BLaER1 (cell line): ENCODE results near the gene PRCP.
"Not testable (repeated sequence)": the region's sequence is repeated elsewhere in the genome, so short reads cannot be mapped to it uniquely, and the experiment has no call there.

Source experiments
- H3K27ac ChIP-seq: shearing (Covaris generic); formaldehyde crosslinking; 2 replicates; pipeline ENCODE4 v1.8.1; 2022
- H3K27me3 ChIP-seq: shearing (Covaris generic); formaldehyde crosslinking; 2 replicates; pipeline ENCODE4 v1.8.1; 2022
- H3K36me3 ChIP-seq: shearing (Covaris generic); formaldehyde crosslinking; 2 replicates; pipeline ENCODE4 v1.8.1; 2022
- H3K4me1 ChIP-seq: shearing (Covaris generic); formaldehyde crosslinking; 2 replicates; pipeline ENCODE4 v1.8.1; 2022
- H3K4me2 ChIP-seq: shearing (Covaris generic); formaldehyde crosslinking; 2 replicates; pipeline ENCODE4 v1.8.1; 2022
- H3K4me3 ChIP-seq: shearing (Covaris generic); formaldehyde crosslinking; 2 replicates; pipeline ENCODE4 v1.8.1; 2022
- H3K9ac ChIP-seq: shearing (Covaris generic); formaldehyde crosslinking; 2 replicates; pipeline ENCODE4 v1.8.1; 2022
- H3K9me3 ChIP-seq: shearing (Covaris generic); formaldehyde crosslinking; 2 replicates; pipeline ENCODE4 v1.8.1; 2022
- H4K20me1 ChIP-seq: shearing (Covaris generic); formaldehyde crosslinking; 2 replicates; pipeline ENCODE4 v1.8.1; 2022
- Cebpa-rat ChIP-seq: shearing (Covaris generic); IDR thresholded peaks from 2 replicates; pipeline ENCODE4 v1.8.1; 2022

PRCP gene

DNA sequence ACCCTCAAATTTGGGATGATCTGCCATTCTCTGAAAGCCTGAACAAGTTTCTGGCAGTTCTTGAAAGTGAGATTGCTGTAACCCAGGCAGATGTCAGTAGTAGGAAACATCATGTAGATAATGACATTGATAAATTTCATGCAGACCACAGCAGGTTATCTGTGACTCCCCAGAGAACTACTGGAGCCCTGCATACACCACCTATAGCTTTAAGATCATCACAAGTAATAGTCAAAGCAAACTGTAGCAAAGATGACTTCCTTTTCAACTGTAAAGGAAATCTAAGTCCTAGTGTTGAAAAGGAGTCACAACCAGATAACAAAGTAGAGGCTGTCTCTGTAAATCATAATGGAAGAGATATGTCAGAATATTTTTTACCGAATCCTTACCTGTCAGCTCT lies 32.3 kb upstream of the PRCP start:
- no peak overlapping the region for H3K9ac ChIP-seq
- no peak overlapping the region for H3K4me3 ChIP-seq
- no peaks in the 10 kb centered on the region for H3K9me3 ChIP-seq
- TF ChIP-seq Cebpa-rat: no peak
- H3K4me1 ChIP-seq: no peaks in the 10 kb centered on the region
- peaks cover 51% of the 10 kb centered on the region for H3K36me3 ChIP-seq
- no peak overlapping the region for H3K4me2 ChIP-seq
- H4K20me1 ChIP-seq: no peaks in the 10 kb centered on the region
- no peak overlapping the region for H3K27ac ChIP-seq
- no peaks in the 10 kb centered on the region for H3K27me3 ChIP-seq

DNA sequence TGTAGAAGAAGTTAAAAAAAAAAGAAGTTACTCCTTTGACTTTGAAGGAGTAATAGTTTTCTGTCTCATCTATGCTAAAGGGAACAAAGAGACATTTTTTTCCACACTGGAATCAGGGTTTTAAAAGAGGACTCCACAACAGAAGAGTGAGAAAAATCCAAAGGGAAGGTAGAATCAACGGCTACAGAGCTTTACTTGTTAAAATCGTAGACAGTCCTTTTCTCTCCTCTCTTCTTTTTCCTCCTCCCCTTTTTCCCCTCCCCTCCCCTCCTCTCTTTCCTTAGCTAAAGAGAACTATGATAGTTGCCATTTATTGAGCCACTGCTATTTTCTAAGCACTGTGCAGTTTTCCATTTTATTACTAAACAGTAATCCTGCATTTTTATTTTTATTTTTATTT lies 30.5 kb upstream of the PRCP start:
- no peak for TF ChIP-seq Cebpa-rat
- no peaks in the 10 kb centered on the region for H3K9me3 ChIP-seq
- H4K20me1 ChIP-seq: no peaks in the 10 kb centered on the region
- no peak overlapping the region for H3K9ac ChIP-seq
- no peak overlapping the region for H3K4me2 ChIP-seq
- H3K36me3 ChIP-seq: peaks cover 52% of the 10 kb centered on the region
- H3K4me3 ChIP-seq: no peak overlapping the region
- no peak overlapping the region for H3K27ac ChIP-seq
- H3K27me3 ChIP-seq: no peaks in the 10 kb centered on the region
- no peaks in the 10 kb centered on the region for H3K4me1 ChIP-seq

- Histone ChIP-seq H4K20me1 (no peaks in the 10 kb centered on the region), H3K4me3 (no peak overlapping the region), H3K4me2 (no peak overlapping the region), H3K9me3 (no peaks in the 10 kb centered on the region), H3K27me3 (no peaks in the 10 kb centered on the region), H3K27ac (no peak overlapping the region), H3K9ac (no peak overlapping the region), H3K36me3 (peaks cover 52% of the 10 kb centered on the region), H3K4me1 (no peaks in the 10 kb centered on the region)
- no peak for TF ChIP-seq Cebpa-rat
Measured at GRCh38 chr11:82930229-82930628, 30.0 kb upstream of the PRCP start.

- H4K20me1 ChIP-seq: no peaks in the 10 kb centered on the region
- TF ChIP-seq Cebpa-rat: no peak
- H3K36me3 ChIP-seq: peaks cover 50% of the 10 kb centered on the region
- H3K4me2 ChIP-seq: no peak overlapping the region
- H3K27ac ChIP-seq: no peak overlapping the region
- no peak overlapping the region for H3K9ac ChIP-seq
- H3K27me3 ChIP-seq: no peaks in the 10 kb centered on the region
- H3K9me3 ChIP-seq: no peaks in the 10 kb centered on the region
- H3K4me1 ChIP-seq: no peaks in the 10 kb centered on the region
- H3K4me3 ChIP-seq: no peak overlapping the region
Measured at GRCh38 chr11:82929121-82929520, 28.9 kb upstream of the PRCP start.

DNA sequence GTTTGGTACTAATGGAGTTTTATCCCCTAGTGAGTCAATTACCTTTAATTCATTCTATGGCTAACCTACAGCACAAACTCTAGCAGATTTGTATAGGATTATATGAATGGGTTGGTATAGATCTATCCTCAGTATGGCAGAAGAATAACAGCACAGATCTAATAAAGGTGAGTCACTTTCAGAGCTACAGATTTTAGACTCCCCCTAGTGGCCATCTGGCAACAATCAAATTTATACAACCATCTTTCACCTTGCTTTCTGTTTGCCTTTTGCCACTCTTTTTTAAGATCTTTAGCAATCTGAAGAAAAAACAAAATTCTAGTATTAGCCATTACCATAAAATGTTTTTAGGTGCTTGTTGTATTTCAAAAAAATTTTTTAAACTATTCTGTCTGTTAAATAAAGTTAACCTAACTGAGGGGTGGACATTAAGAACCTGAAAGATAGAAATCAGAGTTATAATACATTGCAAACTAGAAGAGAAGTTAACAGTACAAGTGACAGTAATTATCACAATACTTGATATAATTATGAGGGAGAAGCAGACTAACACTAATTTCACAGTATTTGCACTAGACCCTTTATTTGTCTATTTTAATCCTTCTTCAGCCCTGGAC lies 27.1 kb upstream of the PRCP start:
- no peak overlapping the region for H3K4me3 ChIP-seq
- H3K4me2 ChIP-seq: no peak overlapping the region
- no peak overlapping the region for H3K9ac ChIP-seq
- no peaks in the 10 kb centered on the region for H3K27me3 ChIP-seq
- H3K27ac ChIP-seq: no peak overlapping the region
- peaks cover 47% of the 10 kb centered on the region for H3K36me3 ChIP-seq
- no peaks in the 10 kb centered on the region for H4K20me1 ChIP-seq
- TF ChIP-seq Cebpa-rat: no peak
- no peaks in the 10 kb centered on the region for H3K9me3 ChIP-seq
- no peaks in the 10 kb centered on the region for H3K4me1 ChIP-seq

DNA sequence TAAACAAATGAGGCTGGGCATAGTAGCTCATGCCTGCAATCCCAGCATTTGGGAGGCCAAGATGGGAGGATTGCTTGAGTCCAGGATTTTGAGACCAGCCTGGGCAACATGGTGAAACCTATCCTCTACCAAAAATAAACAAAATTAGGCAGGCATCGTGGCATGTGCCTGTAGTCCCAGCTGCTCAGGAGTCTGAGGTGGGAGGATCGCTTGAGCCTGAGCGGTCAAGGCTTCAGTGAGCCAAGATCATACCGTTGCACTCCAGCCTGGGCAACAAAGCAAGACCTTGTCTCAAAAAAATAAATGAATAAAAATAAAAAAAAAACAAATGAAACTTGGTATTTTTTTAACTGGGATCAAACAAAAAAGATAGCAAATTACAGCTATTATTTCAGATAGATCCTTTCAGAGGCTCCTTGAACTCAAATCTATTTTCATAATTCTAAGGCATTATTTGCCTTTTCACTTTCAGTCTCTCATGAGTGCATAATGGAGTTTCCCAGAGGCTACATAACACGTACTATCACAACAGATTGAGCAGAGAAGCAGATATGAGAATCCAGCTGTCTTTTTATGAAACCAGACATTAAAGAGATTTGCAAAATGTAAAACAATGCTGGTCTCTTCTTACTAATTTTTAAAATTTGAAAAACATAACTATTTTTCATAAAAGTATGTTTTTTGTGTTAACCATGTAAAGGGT lies 24.4 kb upstream of the PRCP start:
- peaks cover 40% of the 10 kb centered on the region; the same call in 1 of the 2 replicates for H3K36me3 ChIP-seq
- H3K9ac ChIP-seq: no peak overlapping the region
- no peak overlapping the region for H3K4me3 ChIP-seq
- no peak for TF ChIP-seq Cebpa-rat
- H3K27ac ChIP-seq: no peak overlapping the region
- peaks cover 12% of the 10 kb centered on the region for H3K4me1 ChIP-seq
- H4K20me1 ChIP-seq: no peaks in the 10 kb centered on the region
- no peak overlapping the region for H3K4me2 ChIP-seq
- H3K27me3 ChIP-seq: no peaks in the 10 kb centered on the region
- peaks cover 2% of the 10 kb centered on the region; the same call in 1 of the 2 replicates for H3K9me3 ChIP-seq

GRCh38 chr11:82922396-82923173 lies 22.4 kb upstream of the PRCP start:
- not testable (repeated sequence) for H3K27ac ChIP-seq, H4K20me1 ChIP-seq, H3K4me3 ChIP-seq, H3K27me3 ChIP-seq, H3K4me2 ChIP-seq, H3K9ac ChIP-seq
- Histone ChIP-seq H3K4me1 (peaks cover 12% of the 10 kb centered on the region), H3K9me3 (peaks cover 15% of the 10 kb centered on the region), H3K36me3 (peaks cover 53% of the 10 kb centered on the region; the same call in 1 of the 2 replicates)

DNA sequence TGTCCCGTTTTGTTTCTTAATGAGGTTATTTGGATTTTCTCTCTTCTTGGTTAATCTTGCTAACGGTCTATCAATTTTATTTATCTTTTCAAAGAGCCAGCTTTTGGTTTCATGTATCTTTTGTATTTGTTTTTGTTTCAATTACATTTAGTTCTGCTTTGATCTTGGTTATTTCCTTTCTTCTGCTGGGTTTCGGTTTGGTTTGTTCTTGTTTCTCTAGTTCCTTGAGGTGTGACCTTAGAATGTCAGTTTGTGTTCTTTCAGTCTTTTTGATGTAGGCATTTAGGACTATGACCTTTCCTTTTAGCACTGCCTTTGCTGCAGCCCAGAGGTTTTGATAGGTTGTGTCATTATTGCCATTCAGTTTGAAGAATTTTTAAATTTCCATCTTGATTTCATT lies 20.0 kb upstream of the PRCP start:
- Histone ChIP-seq H3K36me3 (peaks cover 68% of the 10 kb centered on the region), H3K4me2 (peak overlapping the region; percentile 53), H3K4me1 (peaks cover 12% of the 10 kb centered on the region), H3K9me3 (peaks cover 15% of the 10 kb centered on the region)
- H3K9ac ChIP-seq, H3K27ac ChIP-seq, H3K27me3 ChIP-seq, H3K4me3 ChIP-seq, H4K20me1 ChIP-seq: not testable (repeated sequence)

DNA sequence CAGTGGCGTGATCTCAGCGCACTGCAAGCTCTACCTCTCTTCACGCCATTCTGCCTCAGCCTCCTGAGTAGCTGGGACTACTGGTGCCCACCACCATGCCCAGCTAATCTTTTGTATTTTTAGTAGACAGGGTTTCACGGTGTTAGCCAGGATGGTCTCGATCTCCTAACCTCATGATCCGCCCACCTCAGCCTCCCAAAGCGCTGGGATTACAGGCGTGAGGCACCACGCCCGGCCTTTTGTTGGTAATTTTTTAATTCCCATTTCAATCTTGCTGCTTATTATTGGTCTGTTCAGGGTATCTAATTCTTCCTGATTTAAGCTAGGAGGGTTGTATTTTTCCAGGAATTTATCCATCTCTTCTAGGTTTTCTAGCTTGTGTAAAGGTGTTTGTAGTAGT lies 19.6 kb upstream of the PRCP start:
- not testable (repeated sequence) for H3K27me3 ChIP-seq, H3K9ac ChIP-seq, H4K20me1 ChIP-seq, H3K4me3 ChIP-seq, H3K27ac ChIP-seq
- H3K9me3 ChIP-seq: peaks cover 15% of the 10 kb centered on the region
- peaks cover 71% of the 10 kb centered on the region for H3K36me3 ChIP-seq
- H3K4me1 ChIP-seq: peaks cover 12% of the 10 kb centered on the region
- H3K4me2 ChIP-seq: peak overlapping the region; percentile 53

GRCh38 chr11:82909015-82909640 lies 8.9 kb upstream of the PRCP start:
- Histone ChIP-seq H3K4me2 (no peak overlapping the region), H3K27ac (no peak overlapping the region), H3K9ac (no peak overlapping the region), H4K20me1 (no peaks in the 10 kb centered on the region), H3K27me3 (no peaks in the 10 kb centered on the region), H3K4me3 (no peak overlapping the region), H3K4me1 (no peaks in the 10 kb centered on the region), H3K36me3 (peaks cover 33% of the 10 kb centered on the region), H3K9me3 (peaks cover 19% of the 10 kb centered on the region)
- TF ChIP-seq Cebpa-rat: no peak
